HCEC 1CT (cell line): ENCODE results near the gene CCNG2.
A peak's percentile ranks its signal among the peaks of the same experiment; 100 is the strongest.

Experiments used
- DNase-seq: peaks from one replicate; pipeline ENCODE4 v3.0.0-alpha.2; 2017

Gene CCNG2

GRCh38 chr4:77147079-77147782 lies 9.8 kb upstream of the CCNG2 start:
- no peak for DNase-seq

GRCh38 chr4:77148078-77148477 lies 8.9 kb upstream of the CCNG2 start:
- peak; percentile 1 for DNase-seq

GRCh38 chr4:77149789-77150188 lies 7.2 kb upstream of the CCNG2 start:
- no peak for DNase-seq

GRCh38 chr4:77151241-77151640 lies 5.8 kb upstream of the CCNG2 start:
- no peak for DNase-seq

- no peak for DNase-seq
These were observed 4.6 kb upstream of the CCNG2 start for GRCh38 chr4:77152421-77152820.

GRCh38 chr4:77153006-77153405 lies 4.0 kb upstream of the CCNG2 start:
- DNase-seq, result no peak

- no peak for DNase-seq
These were observed 2.9 kb upstream of the CCNG2 start for GRCh38 chr4:77154065-77154464.

- DNase-seq, result no peak
These were observed 2.1 kb upstream of the CCNG2 start for GRCh38 chr4:77154761-77155499.

- no peak for DNase-seq
These were observed 1.2 kb upstream of the CCNG2 start for GRCh38 chr4:77155631-77156452.

GRCh38 chr4:77156533-77156911 lies 485 bp upstream of the CCNG2 start:
- DNase-seq, result peak; percentile 94

- DNase-seq, result peak; percentile 67
These were observed 966 bp downstream of the CCNG2 start for GRCh38 chr4:77157859-77158486.

- DNase-seq, result no peak
These were observed 1.5 kb downstream of the CCNG2 start for GRCh38 chr4:77158487-77158861.

GRCh38 chr4:77159806-77160205 lies 2.8 kb downstream of the CCNG2 start:
- no peak for DNase-seq

GRCh38 chr4:77163641-77164040 lies 6.6 kb downstream of the CCNG2 start:
- DNase-seq, result no peak

GRCh38 chr4:77167173-77167572 lies 10.2 kb downstream of the CCNG2 start:
- DNase-seq, result no peak

- DNase-seq, result no peak
These were observed 10.9 kb downstream of the CCNG2 start for GRCh38 chr4:77167866-77168265.

GRCh38 chr4:77169481-77169880 lies 12.5 kb downstream of the CCNG2 start:
- no peak for DNase-seq

- DNase-seq, result no peak
These were observed 13.9 kb downstream of the CCNG2 start for GRCh38 chr4:77170926-77171325.

GRCh38 chr4:77172336-77172735 lies 15.3 kb downstream of the CCNG2 start:
- peak; percentile 82 for DNase-seq

GRCh38 chr4:77174426-77174825 lies 17.4 kb downstream of the CCNG2 start:
- DNase-seq, result no peak

GRCh38 chr4:77175201-77175611 lies 18.2 kb downstream of the CCNG2 start:
- DNase-seq, result no peak

- no peak for DNase-seq
These were observed 19.6 kb downstream of the CCNG2 start for GRCh38 chr4:77176640-77177039.

GRCh38 chr4:77177199-77177598 lies 20.2 kb downstream of the CCNG2 start:
- no peak for DNase-seq
